Osteoblast (primary cell): Measurements from ENCODE around the gene STX16. TPM values are rescaled to one million over a fixed set of nuclear protein-coding genes. Genes with fewer than 3 reads are reported as not detected.

ENCODE experiments used
- DNase-seq: peaks from one replicate; pipeline ENCODE4 v3.0.0; 2011; ENCODE audit warnings: low spot score, mixed read lengths; ENCODE audit not compliant: insufficient read length; ENCODE audit errors: missing footprints
- H2AFZ ChIP-seq: 2 replicates; pipeline ENCODE4 v1.6.0; 2011; ENCODE audit warnings: mild to moderate bottlenecking, low read length
- H3K27ac ChIP-seq: 2 replicates; pipeline ENCODE4 v1.5.1; 2011; ENCODE audit warnings: mild to moderate bottlenecking, low read depth, low read length, moderate library complexity
- H3K27me3 ChIP-seq: 2 replicates; pipeline ENCODE4 v1.6.0; 2012; ENCODE audit warnings: mild to moderate bottlenecking, control low read depth, inconsistent platforms, low read length, moderate library complexity; ENCODE audit not compliant: insufficient read depth
- H3K36me3 ChIP-seq: 2 replicates; pipeline ENCODE4 v1.5.1; 2011; ENCODE audit warnings: mild to moderate bottlenecking, low read length, control low read depth, moderate library complexity; ENCODE audit not compliant: insufficient read depth
- H3K4me1 ChIP-seq: 2 replicates; pipeline ENCODE4 v1.5.1; 2011; ENCODE audit warnings: mild to moderate bottlenecking, low read length, control low read depth, moderate library complexity; ENCODE audit not compliant: insufficient read depth
- H3K4me2 ChIP-seq: 2 replicates; pipeline ENCODE4 v1.6.0; 2011; ENCODE audit warnings: mild to moderate bottlenecking, low read length; ENCODE audit not compliant: insufficient read depth
- H3K4me3 ChIP-seq: fragments of 200-600 bp; sonication (generic); 3 replicates; pipeline ENCODE4 v1.5.1; 2012; ENCODE audit warnings: mild to moderate bottlenecking, low read length, inconsistent platforms; ENCODE audit not compliant: insufficient read depth
- H3K79me2 ChIP-seq: 2 replicates; pipeline ENCODE4 v1.6.0; 2012; ENCODE audit warnings: mild to moderate bottlenecking, low read length, control low read depth, inconsistent platforms; ENCODE audit not compliant: insufficient read depth
- H3K9me3 ChIP-seq: 2 replicates; pipeline ENCODE4 v1.5.1; 2011; ENCODE audit warnings: low read depth, low read length, control low read depth
- H4K20me1 ChIP-seq: 2 replicates; pipeline ENCODE4 v1.6.0; 2012; ENCODE audit warnings: mild to moderate bottlenecking, low read length, control low read depth; ENCODE audit not compliant: insufficient read depth
- total RNA-seq: library from RNA; depleted of rRNA; stranded (reverse); fragments of >200 nt; gene quantifications from 2 replicates; pipeline ENCODE4 v1.2.3, GENCODE V29; 2012
- TF ChIP-seq, protein P1 (sequence below): IDR thresholded peaks from 2 replicates; pipeline ENCODE4 v1.5.1; 2011; ENCODE audit warnings: mild to moderate bottlenecking, low read depth, low read length, moderate library complexity; ENCODE audit errors: extremely low read depth

The STX16 gene
- total RNA-seq, 1 donor = 28.6 TPM

GRCh38 chr20:58609026-58609425 lies 42.1 kb upstream of the STX16 start:
- H3K36me3 ChIP-seq = no peaks in the 10 kb centered on the region
- no peak overlapping the region for H3K4me3 ChIP-seq
- no peaks in the 10 kb centered on the region for H3K9me3 ChIP-seq
- H4K20me1 ChIP-seq = no peaks in the 10 kb centered on the region
- no peak for DNase-seq
- H3K27me3 ChIP-seq = no peaks in the 10 kb centered on the region
- H2AFZ ChIP-seq = no peak overlapping the region
- H3K27ac ChIP-seq = no peak overlapping the region
- H3K4me2 ChIP-seq = no peak overlapping the region
- H3K79me2 ChIP-seq = no peaks in the 10 kb centered on the region
- H3K4me1 ChIP-seq = peaks cover 3% of the 10 kb centered on the region
- TF ChIP-seq, protein P1, sequence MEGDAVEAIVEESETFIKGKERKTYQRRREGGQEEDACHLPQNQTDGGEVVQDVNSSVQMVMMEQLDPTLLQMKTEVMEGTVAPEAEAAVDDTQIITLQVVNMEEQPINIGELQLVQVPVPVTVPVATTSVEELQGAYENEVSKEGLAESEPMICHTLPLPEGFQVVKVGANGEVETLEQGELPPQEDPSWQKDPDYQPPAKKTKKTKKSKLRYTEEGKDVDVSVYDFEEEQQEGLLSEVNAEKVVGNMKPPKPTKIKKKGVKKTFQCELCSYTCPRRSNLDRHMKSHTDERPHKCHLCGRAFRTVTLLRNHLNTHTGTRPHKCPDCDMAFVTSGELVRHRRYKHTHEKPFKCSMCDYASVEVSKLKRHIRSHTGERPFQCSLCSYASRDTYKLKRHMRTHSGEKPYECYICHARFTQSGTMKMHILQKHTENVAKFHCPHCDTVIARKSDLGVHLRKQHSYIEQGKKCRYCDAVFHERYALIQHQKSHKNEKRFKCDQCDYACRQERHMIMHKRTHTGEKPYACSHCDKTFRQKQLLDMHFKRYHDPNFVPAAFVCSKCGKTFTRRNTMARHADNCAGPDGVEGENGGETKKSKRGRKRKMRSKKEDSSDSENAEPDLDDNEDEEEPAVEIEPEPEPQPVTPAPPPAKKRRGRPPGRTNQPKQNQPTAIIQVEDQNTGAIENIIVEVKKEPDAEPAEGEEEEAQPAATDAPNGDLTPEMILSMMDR = no peak

- no peak overlapping the region for H3K4me2 ChIP-seq
- H3K4me1 ChIP-seq = no peaks in the 10 kb centered on the region
- H3K9me3 ChIP-seq = no peaks in the 10 kb centered on the region
- no peak for DNase-seq
- no peaks in the 10 kb centered on the region for H4K20me1 ChIP-seq
- no peak overlapping the region for H3K27ac ChIP-seq
- no peaks in the 10 kb centered on the region for H3K79me2 ChIP-seq
- no peaks in the 10 kb centered on the region for H3K36me3 ChIP-seq
- H3K4me3 ChIP-seq = no peak overlapping the region
- TF ChIP-seq, protein P1 = no peak
- H2AFZ ChIP-seq = no peak overlapping the region
- H3K27me3 ChIP-seq = no peaks in the 10 kb centered on the region
These were observed 40.8 kb upstream of the STX16 start for GRCh38 chr20:58610071-58610800.

DNA sequence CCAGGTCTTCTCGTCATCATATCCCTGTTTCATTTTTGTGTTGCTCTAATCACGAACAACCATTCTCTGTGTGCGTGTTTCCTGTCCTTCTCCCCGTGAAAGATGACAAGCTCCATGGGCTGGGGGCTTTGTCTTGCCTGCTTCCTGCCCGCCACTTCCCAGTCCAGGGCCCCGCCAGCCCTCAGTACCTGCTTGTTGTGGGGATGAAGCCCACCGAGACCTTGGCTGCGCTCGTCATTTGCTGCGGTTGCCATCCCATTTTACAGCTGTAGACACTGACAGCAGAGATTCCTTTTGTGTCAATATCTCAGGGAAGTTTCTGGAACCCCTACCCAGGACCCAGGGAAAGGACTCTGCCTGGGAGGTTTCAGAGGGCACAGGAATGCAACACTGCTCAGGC lies 40.3 kb upstream of the STX16 start:
- H3K79me2 ChIP-seq = no peaks in the 10 kb centered on the region
- no peak overlapping the region for H3K4me2 ChIP-seq
- no peaks in the 10 kb centered on the region for H3K27me3 ChIP-seq
- H4K20me1 ChIP-seq = no peaks in the 10 kb centered on the region
- no peak overlapping the region for H3K27ac ChIP-seq
- no peaks in the 10 kb centered on the region for H3K4me1 ChIP-seq
- H3K4me3 ChIP-seq = no peak overlapping the region
- DNase-seq = no peak
- TF ChIP-seq, protein P1 = no peak
- H3K36me3 ChIP-seq = no peaks in the 10 kb centered on the region
- H3K9me3 ChIP-seq = no peaks in the 10 kb centered on the region
- H2AFZ ChIP-seq = no peak overlapping the region

- Histone ChIP-seq H3K4me2 (no peak overlapping the region), H2AFZ (no peak overlapping the region), H3K9me3 (no peaks in the 10 kb centered on the region), H3K36me3 (no peaks in the 10 kb centered on the region), H3K4me1 (no peaks in the 10 kb centered on the region), H3K79me2 (no peaks in the 10 kb centered on the region), H4K20me1 (no peaks in the 10 kb centered on the region), H3K27ac (no peak overlapping the region), H3K27me3 (no peaks in the 10 kb centered on the region), H3K4me3 (no peak overlapping the region)
- DNase-seq = no peak
- TF ChIP-seq, protein P1 = no peak
These were observed 39.6 kb upstream of the STX16 start for GRCh38 chr20:58611236-58612030.
